ENCODE measurements around the gene XRRA1.

The XRRA1 gene

DNA sequence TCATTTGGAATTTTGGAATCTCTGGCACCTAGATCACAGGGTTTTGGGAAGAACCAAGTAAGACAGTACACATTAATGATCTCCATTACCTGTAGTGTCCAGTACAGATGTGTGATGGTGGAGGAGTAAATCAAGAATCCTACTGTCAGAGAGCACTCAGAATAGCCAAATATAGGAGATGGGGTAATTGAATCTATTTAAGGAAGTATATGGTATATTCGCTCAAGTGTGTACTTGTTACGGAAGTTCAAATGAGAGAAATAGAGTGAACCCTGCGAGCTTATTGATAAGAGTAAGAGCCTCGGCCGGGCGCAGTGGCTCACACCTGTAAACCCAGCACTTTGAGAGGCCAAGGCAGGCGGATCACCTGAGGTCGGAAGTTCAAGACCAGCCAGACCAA, 2.3 kb upstream of the XRRA1 start:
- in situ Hi-C loops (cut with HindIII; ENCODE audit: low sequenced_read_pairs): no loop called here

DNA sequence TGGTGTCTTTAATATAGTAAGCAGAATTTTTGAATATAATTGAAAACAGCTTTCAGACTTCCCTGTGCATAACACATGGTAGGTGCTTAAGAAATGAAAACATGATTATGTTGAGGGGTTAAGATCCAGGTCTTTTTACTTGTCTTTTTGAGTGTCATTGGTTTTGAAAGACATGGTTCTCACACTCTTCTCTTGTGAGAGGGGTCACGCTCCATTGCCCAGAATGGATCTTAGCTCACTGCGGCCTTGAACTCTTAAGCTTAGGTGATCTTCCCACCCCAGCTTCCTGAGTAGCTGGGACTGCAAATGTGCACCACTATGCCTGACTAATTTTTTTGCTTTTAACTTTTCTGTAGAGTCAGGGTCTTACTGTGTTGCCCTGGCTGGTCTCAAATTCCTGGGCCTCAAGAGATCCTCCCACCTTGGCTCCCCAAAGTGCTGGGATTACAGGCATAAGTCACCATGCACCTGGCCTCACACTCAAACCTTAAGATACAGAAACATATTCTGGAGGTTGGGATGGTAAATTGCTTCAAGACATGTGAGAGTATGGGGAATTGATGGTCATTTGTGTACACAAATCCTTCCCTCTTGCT, 1.6 kb upstream of the XRRA1 start:
- in situ Hi-C loops (cut with HindIII; ENCODE audit: low sequenced_read_pairs): no loop called here

- in situ Hi-C loops (cut with HindIII; ENCODE audit: low sequenced_read_pairs): no loop called here
Measured at GRCh38 chr11:74949753-74950137, 854 bp upstream of the XRRA1 start.

DNA sequence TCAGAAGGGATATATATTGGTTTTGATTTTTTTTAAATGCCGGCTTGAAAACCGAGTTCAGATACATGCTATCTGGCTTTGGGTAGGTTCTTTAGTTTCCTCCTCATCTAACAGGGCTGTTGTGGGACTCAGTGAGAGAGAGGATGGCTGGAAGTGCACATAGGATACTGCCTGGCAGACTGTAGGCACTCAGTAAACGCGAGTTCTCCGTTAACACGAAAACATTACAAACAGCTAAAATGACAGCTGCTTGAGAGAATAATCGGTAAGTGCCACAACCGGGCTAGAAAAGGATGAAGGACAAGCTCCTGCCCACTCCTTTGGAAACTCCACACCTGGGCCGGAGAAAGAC, 369 bp downstream of the XRRA1 start:
- in situ Hi-C loops (cut with HindIII; ENCODE audit: low sequenced_read_pairs): no loop called here

GRCh38 chr11:74942073-74942759, 6.7 kb downstream of the XRRA1 start:
- in situ Hi-C loops (cut with HindIII; ENCODE audit: low sequenced_read_pairs): no loop called here

DNA sequence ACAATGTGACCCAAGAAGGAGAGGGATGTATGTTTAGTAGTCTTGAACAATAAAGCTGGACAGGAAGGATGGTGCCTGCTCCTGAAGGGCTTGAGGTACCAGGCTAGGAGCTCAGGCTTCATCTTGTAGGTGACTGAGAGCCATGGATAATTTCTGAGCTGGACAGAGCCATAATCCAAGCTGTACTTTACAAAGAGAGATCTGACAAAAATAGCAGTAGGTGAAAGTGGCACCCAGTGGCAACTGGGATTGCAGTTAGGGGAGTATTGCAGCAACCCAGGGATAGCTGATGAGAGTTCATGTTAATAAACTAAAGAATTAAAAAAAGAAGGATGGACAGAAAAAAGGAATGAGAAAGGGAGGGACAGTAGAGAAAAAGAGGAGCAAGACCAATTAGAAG, 7.4 kb downstream of the XRRA1 start:
- in situ Hi-C loops (cut with HindIII; ENCODE audit: low sequenced_read_pairs): no loop called here

GRCh38 chr11:74937696-74938475, 11.0 kb downstream of the XRRA1 start:
- in situ Hi-C loops (cut with HindIII; ENCODE audit: low sequenced_read_pairs): loop anchor here (5.0 kb wide), 1 partner anchor 94 kb away; no protein-coding TSS in a partner anchor

DNA sequence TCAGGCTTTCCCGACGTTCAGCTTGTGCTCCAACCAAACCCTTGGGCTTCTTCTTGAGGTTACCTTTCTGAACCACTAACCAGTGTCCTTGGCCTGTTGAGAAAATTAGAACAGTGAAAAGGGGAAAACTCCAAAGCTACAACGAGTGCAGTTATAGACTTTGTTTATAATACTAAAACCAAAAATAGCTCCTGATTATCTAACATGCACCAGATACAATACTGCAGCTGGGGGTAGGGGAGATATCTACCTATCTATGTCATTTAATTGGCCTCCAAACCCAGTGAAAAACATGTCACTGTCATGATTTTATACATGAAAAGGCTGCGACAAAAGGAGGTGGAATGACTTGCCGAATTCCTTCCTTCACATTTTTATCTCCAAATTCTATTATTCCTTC, 11.9 kb downstream of the XRRA1 start:
- in situ Hi-C loops (cut with HindIII; ENCODE audit: low sequenced_read_pairs): loop anchor here (5.0 kb wide), 1 partner anchor 95 kb away; no protein-coding TSS in a partner anchor

- in situ Hi-C loops (cut with HindIII; ENCODE audit: low sequenced_read_pairs): loop anchor here (5.0 kb wide), 1 partner anchor 96 kb away; no protein-coding TSS in a partner anchor
Measured at GRCh38 chr11:74936087-74936486, 12.8 kb downstream of the XRRA1 start.

DNA sequence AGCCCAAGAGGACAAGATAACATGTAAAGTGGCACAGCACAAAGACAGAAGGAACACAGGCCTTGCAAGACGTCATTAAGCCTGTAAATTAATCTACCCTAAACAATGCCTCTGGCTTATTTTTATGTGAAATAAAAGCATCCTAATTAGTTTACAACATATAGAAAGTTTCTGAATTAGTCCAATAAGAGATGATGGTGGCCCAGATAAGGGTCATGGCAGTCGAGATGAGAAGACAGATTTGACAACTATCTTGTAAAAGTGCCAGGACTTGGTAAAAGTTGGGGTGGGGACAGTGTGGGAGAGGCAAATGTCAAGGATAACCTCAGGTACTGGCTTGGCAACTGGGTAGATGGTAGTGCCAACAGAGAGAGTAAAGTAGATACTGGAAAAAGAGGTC, 13.6 kb downstream of the XRRA1 start:
- in situ Hi-C loops (cut with HindIII; ENCODE audit: low sequenced_read_pairs): loop anchor here (5.0 kb wide), 1 partner anchor 97 kb away; no protein-coding TSS in a partner anchor

- in situ Hi-C loops (cut with HindIII; ENCODE audit: low sequenced_read_pairs): loop anchor here (5.0 kb wide), 1 partner anchor 54 kb away; the partner anchor contains the start of gene NEU3
Measured at GRCh38 chr11:74933765-74934164, 15.1 kb downstream of the XRRA1 start.

GRCh38 chr11:74932797-74933196, 16.1 kb downstream of the XRRA1 start:
- in situ Hi-C loops (cut with HindIII; ENCODE audit: low sequenced_read_pairs): loop anchor here (5.0 kb wide), 1 partner anchor 55 kb away; the partner anchor contains the start of gene NEU3

DNA sequence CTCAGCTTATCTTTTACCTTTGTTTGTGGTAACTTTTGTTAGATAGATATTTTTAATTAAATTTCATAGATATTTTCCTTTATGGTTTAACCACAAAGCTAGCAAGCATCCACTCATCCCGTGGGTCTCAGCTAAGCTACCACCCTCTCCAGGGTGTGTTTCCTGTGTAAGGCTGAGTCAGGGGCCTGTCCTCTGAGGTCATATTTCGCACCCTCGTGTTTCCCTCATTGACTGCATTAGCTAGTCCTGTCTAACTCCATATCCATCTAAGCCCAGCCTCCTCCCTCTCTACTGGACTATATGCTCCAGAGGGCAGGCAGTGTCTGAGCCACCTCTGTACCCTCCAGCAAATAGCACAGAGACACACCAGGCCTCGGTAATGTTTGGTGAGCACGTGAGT, 16.7 kb downstream of the XRRA1 start:
- in situ Hi-C loops (cut with HindIII; ENCODE audit: low sequenced_read_pairs): loop anchor here (5.0 kb wide), 1 partner anchor 55 kb away; the partner anchor contains the start of gene NEU3

DNA sequence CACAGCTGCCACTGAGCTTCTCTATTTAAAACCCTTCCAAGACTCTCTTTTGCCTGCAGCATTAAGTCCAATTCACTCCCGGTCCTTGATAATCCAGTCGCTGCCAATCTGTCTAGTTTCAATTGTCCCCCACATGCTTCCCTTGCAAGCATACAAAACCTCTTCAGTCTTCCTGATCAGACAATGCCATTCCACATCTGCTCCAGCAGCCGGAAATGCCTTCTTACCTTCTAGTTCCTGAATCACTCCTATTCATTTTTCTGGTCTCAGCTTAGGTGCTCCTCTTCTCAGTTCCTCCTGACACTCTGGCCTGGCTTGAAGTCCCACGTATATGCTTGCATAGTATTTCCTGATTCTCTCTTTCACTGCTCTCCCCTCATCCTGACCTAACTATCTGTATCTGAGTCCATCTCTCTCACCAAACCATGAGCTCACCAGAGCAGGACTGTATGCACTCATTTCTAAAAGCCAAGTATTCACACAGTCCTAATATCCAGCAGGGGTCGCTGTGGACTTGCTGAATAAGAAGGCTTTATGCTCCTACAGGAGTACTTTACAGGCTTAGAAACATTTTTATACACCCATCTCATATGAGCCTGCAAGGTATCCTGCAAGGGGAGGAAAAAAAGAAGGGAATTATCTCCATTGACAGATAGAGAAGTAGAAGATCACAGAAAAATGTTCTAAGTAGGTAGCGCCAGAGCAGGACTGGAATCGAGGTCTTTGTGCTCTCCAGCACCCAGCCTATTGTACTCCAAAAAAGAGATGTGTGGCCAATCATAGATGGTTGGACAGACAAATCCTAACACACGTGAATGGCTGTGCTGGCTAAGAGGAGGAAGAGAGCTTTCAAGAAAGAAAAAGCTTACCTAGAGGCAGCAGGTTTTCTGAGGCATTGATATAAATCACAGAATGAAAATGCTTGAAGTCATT, 19.2 kb downstream of the XRRA1 start:
- in situ Hi-C loops (cut with HindIII; ENCODE audit: low sequenced_read_pairs): loop anchor here (5.0 kb wide), 1 partner anchor 58 kb away; the partner anchor contains the start of gene NEU3

DNA sequence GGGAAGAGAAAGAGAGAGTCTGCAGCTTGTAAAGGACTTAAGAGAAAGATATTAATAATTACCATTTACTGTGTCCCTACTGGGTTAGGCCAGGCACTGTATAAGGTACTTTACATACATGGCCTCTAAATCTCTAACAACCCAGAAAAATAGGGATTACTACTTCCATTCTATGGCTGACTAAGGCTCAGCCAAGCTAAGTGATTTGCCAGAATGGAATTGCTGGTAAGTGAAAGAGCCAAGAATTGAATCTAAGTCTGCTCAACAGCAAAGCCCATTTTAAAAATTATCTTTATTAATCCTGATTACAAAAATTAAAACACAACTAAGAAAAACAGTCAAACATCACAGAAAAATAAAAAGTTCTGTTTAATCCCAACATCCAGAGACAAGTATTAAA, 21.4 kb downstream of the XRRA1 start:
- in situ Hi-C loops (cut with HindIII; ENCODE audit: low sequenced_read_pairs): no loop called here

DNA sequence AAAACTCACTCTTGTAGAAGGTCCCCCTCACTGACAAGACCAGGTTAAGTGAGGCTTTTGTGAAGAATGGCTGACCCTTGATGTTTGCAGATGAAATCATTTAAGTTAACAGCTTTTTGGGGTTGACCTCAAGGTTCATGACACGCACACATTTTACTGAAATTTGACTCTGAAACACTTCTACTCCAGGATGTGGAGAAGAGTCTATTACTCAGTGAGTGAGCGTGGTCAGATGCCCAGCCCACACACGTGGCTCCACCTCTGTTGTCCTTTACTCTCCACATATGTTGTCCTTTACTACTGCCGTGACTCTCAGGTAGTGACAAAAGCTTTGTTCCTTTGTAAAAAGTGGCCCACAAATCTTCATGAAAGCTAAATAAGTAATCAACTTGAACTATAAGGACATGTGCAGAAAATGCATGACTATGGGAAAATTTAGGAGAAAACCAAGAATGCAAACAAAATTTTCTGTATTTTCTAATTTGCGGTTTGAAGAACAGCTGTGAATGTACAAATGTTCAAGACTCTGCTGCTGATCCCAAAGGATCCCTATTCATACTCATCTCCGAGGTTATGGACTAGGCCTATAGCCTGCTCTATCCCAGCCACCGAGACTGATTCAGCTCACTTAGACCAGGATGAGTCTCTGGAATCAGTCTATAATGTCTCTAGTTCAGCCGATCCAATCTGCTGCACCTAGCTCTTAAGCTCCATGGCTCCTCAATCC, 22.4 kb downstream of the XRRA1 start:
- in situ Hi-C loops (cut with HindIII; ENCODE audit: low sequenced_read_pairs): no loop called here

- in situ Hi-C loops (cut with HindIII; ENCODE audit: low sequenced_read_pairs): no loop called here
Measured at GRCh38 chr11:74925281-74925680, 23.6 kb downstream of the XRRA1 start.

DNA sequence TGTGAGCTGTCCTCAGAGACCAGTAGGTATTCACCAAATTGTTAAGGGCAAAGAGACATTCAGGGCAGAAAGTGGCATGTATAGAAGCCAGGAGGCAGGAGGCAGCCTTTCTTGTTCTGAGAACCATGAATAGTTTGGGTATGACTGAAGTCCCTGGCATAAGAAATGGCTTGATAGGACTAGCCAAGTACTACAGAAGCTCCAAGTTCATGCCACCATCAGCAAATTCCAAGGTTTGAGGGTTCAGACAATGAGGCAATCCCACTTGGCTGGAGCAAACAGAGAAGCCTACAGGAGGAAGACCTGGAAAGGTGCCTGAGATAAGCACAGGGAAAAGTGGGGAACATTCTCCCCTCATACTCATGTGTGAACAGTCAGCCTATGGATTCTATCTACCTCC, 25.8 kb downstream of the XRRA1 start:
- in situ Hi-C loops (cut with HindIII; ENCODE audit: low sequenced_read_pairs): no loop called here

DNA sequence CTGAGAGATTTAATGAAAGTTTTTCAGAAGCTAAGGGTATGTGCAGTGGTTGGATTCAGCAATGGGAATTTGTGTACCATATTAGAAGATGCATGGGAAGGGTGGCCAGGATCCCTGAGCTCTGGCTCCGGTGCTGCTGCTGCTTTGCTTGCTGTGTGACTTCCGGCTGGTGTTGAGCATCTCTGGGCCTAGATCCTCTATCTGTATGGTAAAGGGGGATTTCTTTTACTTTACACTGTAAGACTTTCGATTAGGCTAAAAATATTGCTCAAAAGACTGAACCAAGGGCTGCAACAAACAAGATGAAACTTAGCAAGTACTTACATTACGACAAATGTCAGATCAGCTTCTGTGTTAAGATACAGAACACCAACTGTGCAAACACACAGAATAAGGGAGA, 39.1 kb downstream of the XRRA1 start:
- in situ Hi-C loops (cut with HindIII; ENCODE audit: low sequenced_read_pairs): loop anchor here (5.0 kb wide), 1 partner anchor 102 kb away; no protein-coding TSS in a partner anchor

GRCh38 chr11:74909385-74909784, 39.5 kb downstream of the XRRA1 start:
- in situ Hi-C loops (cut with HindIII; ENCODE audit: low sequenced_read_pairs): loop anchor here (5.0 kb wide), 1 partner anchor 103 kb away; no protein-coding TSS in a partner anchor
